ENCODE data around the gene VASH1.
"Not testable (repeated sequence)": the region's sequence is repeated elsewhere in the genome, so short reads cannot be mapped to it uniquely, and the experiment has no call there.

VASH1 gene

DNA sequence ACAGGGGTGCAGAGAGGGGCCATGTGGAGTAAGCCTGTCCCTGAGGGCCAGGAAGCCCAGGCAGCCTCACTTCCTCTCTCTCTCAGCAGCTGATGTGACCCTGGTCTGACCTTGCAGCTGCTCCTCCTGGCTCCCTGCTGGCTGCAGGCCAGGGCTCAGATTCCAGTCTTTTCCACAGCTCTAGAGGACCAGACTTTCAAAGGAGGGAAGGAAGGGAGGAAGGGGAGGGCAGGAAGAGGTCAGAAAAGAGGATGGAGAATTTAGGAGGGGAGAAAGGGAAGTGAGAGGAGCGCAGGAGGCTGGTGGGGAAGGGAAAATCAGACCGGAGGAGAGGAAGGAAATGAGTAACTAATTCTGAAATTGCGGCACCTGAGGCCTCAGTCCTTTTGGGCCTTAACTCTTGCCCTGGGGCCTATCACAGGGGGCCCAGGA is 40.9 kb upstream of the VASH1 start:
- H3K9ac ChIP-seq (ENCODE audit: low read depth, low read length, poor library complexity, severe bottlenecking) = no peak overlapping the region
- H3K79me2 ChIP-seq (ENCODE audit: insufficient read depth, low read length) = no peaks in the 10 kb centered on the region
- H3K4me2 ChIP-seq (ENCODE audit: low read depth, low read length, poor library complexity, severe bottlenecking) = peak overlapping the region; percentile 15
- no peaks in the 10 kb centered on the region for H3K36me3 ChIP-seq (ENCODE audit: insufficient read depth, low read length)
- no peak overlapping the region for H3K4me3 ChIP-seq (ENCODE audit: low read length, poor library complexity, severe bottlenecking)
- H3K27me3 ChIP-seq (ENCODE audit: insufficient read depth, low read length, poor library complexity, severe bottlenecking) = no peaks in the 10 kb centered on the region
- H2AFZ ChIP-seq (ENCODE audit: low read length) = peak overlapping the region; percentile 91
- peaks cover 18% of the 10 kb centered on the region for H3K4me1 ChIP-seq (ENCODE audit: insufficient read depth, low read length, poor library complexity, severe bottlenecking)
- H3K9me2 ChIP-seq (replicated peaks; ENCODE audit: low read depth, low read length) = no peaks in the 10 kb centered on the region
- H3K9me3 ChIP-seq (ENCODE audit: insufficient read depth, low read depth, low read length) = no peaks in the 10 kb centered on the region
- no peaks in the 10 kb centered on the region for H3F3A ChIP-seq (ENCODE audit: low read depth)
- no peak for TF ChIP-seq EZH2phosphoT487 (IDR thresholded peaks at IDR 0.05; ENCODE audit: borderline replicate concordance)
- TF ChIP-seq, protein P1, sequence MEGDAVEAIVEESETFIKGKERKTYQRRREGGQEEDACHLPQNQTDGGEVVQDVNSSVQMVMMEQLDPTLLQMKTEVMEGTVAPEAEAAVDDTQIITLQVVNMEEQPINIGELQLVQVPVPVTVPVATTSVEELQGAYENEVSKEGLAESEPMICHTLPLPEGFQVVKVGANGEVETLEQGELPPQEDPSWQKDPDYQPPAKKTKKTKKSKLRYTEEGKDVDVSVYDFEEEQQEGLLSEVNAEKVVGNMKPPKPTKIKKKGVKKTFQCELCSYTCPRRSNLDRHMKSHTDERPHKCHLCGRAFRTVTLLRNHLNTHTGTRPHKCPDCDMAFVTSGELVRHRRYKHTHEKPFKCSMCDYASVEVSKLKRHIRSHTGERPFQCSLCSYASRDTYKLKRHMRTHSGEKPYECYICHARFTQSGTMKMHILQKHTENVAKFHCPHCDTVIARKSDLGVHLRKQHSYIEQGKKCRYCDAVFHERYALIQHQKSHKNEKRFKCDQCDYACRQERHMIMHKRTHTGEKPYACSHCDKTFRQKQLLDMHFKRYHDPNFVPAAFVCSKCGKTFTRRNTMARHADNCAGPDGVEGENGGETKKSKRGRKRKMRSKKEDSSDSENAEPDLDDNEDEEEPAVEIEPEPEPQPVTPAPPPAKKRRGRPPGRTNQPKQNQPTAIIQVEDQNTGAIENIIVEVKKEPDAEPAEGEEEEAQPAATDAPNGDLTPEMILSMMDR (conservative IDR thresholded peaks at IDR 0.05; ENCODE audit: low read length) = no peak
- H4K20me1 ChIP-seq (ENCODE audit: insufficient read depth, low read length, poor library complexity, severe bottlenecking) = no peaks in the 10 kb centered on the region

DNA sequence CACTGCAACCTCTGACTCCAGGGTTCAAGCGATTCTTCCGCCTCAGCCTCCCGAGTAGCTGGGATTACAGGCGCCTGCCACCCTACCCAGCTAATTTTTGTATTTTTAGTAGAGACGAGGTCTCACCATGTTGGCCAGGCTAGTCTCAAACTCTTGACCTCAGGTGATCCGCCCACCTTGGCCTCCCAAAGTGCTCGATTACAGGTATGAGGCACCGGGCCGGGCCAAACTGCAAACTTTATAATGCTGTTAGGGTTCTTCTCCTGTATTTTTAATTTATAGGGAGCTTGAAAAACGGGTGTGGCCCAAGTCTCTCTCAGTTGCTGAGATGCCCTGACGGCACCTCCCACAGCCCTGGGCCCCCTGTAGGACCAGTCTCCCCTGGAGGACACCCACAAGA is 39.8 kb upstream of the VASH1 start:
- not testable (repeated sequence) for H3K36me3 ChIP-seq (ENCODE audit: insufficient read depth, low read length); H3K79me2 ChIP-seq (ENCODE audit: insufficient read depth, low read length); H3K9me2 ChIP-seq (replicated peaks; ENCODE audit: low read depth, low read length); H3K27me3 ChIP-seq (ENCODE audit: insufficient read depth, low read length, poor library complexity, severe bottlenecking); H3K4me3 ChIP-seq (ENCODE audit: low read length, poor library complexity, severe bottlenecking); H4K20me1 ChIP-seq (ENCODE audit: insufficient read depth, low read length, poor library complexity, severe bottlenecking); H3K9me3 ChIP-seq (ENCODE audit: insufficient read depth, low read depth, low read length); H2AFZ ChIP-seq (ENCODE audit: low read length); H3K4me2 ChIP-seq (ENCODE audit: low read depth, low read length, poor library complexity, severe bottlenecking); H3K9ac ChIP-seq (ENCODE audit: low read depth, low read length, poor library complexity, severe bottlenecking); H3F3A ChIP-seq (ENCODE audit: low read depth)
- peaks cover 18% of the 10 kb centered on the region for H3K4me1 ChIP-seq (ENCODE audit: insufficient read depth, low read length, poor library complexity, severe bottlenecking)

DNA sequence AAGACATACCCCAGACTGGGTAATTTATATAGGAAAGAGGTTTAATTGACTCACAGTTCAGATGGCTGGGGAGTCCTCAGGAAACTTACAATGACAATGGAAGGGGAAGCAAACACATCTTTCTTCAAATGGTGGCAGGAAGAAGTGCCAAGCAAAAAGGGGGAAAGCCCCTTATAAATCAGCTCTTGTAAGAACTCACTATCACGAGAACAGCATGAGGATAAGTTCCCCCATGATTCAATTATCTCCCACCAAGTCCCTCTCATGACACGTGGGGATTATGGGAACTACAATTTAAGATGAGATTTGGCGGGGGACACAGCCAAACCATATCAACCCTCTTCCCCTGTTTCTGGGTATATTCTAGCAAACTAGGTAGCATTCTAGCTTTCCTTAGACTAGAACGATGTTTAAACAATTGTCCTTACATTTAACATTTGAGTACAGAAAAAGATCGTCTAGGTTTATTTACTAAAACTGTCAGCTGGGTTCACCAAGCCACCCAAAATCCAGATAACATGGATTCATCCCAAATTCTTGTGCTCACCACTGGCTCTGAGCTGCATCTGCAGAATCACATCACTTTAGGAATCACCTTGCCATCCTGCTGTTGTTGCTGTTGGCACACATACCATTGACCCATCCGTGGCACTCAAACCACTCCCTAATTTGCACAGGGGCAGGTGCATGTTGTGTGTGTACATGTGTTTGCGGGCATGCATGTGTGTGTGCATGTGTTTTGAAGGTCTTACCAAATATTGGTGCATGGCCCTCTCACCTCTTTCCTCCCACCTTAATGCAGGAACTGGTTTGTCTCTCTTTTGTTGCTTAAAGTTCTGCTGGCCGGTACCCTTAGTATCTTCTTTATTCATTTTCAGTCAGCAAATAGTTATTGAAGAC is 36.4 kb upstream of the VASH1 start:
- Histone ChIP-seq H3K4me1 (ENCODE audit: insufficient read depth, low read length, poor library complexity, severe bottlenecking) (peaks cover 9% of the 10 kb centered on the region), H3K9ac (ENCODE audit: low read depth, low read length, poor library complexity, severe bottlenecking) (no peak overlapping the region), H3K27me3 (ENCODE audit: insufficient read depth, low read length, poor library complexity, severe bottlenecking) (no peaks in the 10 kb centered on the region), H3F3A (ENCODE audit: low read depth) (no peaks in the 10 kb centered on the region), H3K36me3 (ENCODE audit: insufficient read depth, low read length) (no peaks in the 10 kb centered on the region), H3K4me3 (ENCODE audit: low read length, poor library complexity, severe bottlenecking) (no peak overlapping the region), H3K4me2 (ENCODE audit: low read depth, low read length, poor library complexity, severe bottlenecking) (no peak overlapping the region), H2AFZ (ENCODE audit: low read length) (no peak overlapping the region), H3K9me3 (ENCODE audit: insufficient read depth, low read depth, low read length) (no peaks in the 10 kb centered on the region), H3K9me2 (replicated peaks; ENCODE audit: low read depth, low read length) (no peaks in the 10 kb centered on the region), H3K79me2 (ENCODE audit: insufficient read depth, low read length) (no peaks in the 10 kb centered on the region), H4K20me1 (ENCODE audit: insufficient read depth, low read length, poor library complexity, severe bottlenecking) (no peaks in the 10 kb centered on the region)
- TF ChIP-seq EZH2phosphoT487 (IDR thresholded peaks at IDR 0.05; ENCODE audit: borderline replicate concordance) = no peak
- TF ChIP-seq, protein P1 (conservative IDR thresholded peaks at IDR 0.05; ENCODE audit: low read length) = no peak

DNA sequence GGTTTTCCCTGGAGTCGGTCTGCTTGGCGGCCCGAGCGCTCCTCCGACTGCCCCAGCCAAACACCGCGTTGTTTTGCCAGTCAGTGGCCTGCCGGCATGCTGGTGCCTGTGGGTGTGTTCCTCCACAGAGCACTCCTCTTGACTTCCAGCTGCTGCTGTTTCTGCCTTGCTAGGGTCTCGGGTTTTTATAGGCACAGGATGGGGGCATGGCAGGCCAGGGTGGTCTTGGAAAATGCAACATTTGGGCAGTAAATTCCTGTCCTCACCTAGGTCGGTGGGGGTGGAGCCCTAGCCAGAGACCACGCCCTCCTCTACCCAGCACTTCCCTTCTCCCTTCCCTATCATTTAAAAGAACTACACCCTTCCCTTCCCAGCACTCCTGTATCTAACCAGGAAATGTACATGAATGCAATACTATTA is 34.7 kb upstream of the VASH1 start:
- no peaks in the 10 kb centered on the region for H3F3A ChIP-seq (ENCODE audit: low read depth)

More for the DNA sequence above, 34.7 kb upstream of the VASH1 start:
- Histone ChIP-seq H4K20me1 (ENCODE audit: insufficient read depth, low read length, poor library complexity, severe bottlenecking) (no peaks in the 10 kb centered on the region), H3K4me2 (ENCODE audit: low read depth, low read length, poor library complexity, severe bottlenecking) (no peak overlapping the region), H3K27me3 (ENCODE audit: insufficient read depth, low read length, poor library complexity, severe bottlenecking) (no peaks in the 10 kb centered on the region), H2AFZ (ENCODE audit: low read length) (no peak overlapping the region), H3K9me2 (replicated peaks; ENCODE audit: low read depth, low read length) (no peaks in the 10 kb centered on the region), H3K9me3 (ENCODE audit: insufficient read depth, low read depth, low read length) (no peaks in the 10 kb centered on the region), H3K4me1 (ENCODE audit: insufficient read depth, low read length, poor library complexity, severe bottlenecking) (no peaks in the 10 kb centered on the region), H3K36me3 (ENCODE audit: insufficient read depth, low read length) (no peaks in the 10 kb centered on the region), H3K4me3 (ENCODE audit: low read length, poor library complexity, severe bottlenecking) (no peak overlapping the region), H3K9ac (ENCODE audit: low read depth, low read length, poor library complexity, severe bottlenecking) (no peak overlapping the region), H3K79me2 (ENCODE audit: insufficient read depth, low read length) (no peaks in the 10 kb centered on the region)
- no peak for TF ChIP-seq EZH2phosphoT487 (IDR thresholded peaks at IDR 0.05; ENCODE audit: borderline replicate concordance)
- TF ChIP-seq, protein P1 (conservative IDR thresholded peaks at IDR 0.05; ENCODE audit: low read length) = no peak
